Peyer's patch (tissue), 4 donors: ENCODE data around the gene DOLPP1.

Experiments used
- POLR2A ChIP-seq, 2 donors: fragments of 450-650 bp; IDR thresholded peaks; one replicate each; pipeline ENCODE4 v1.5.1; 2017; ENCODE audit warnings: antibody characterized with exemption in 2 of 2, mild to moderate bottlenecking in 2 of 2, moderate library complexity in 2 of 2
- TF ChIP-seq, protein P1 (sequence below), 6 experiments: fragments of 450-650 bp in 4 of 6; fragments of 200-600 bp in 2 of 6; sonication (generic) in 1 of 6; IDR thresholded peaks; one replicate each; pipeline ENCODE4 v1.5.1; 2017 to 2019; ENCODE audit warnings: antibody characterized with exemption in 6 of 6, mild to moderate bottlenecking in 3 of 6, moderate library complexity in 1 of 6

DNA sequence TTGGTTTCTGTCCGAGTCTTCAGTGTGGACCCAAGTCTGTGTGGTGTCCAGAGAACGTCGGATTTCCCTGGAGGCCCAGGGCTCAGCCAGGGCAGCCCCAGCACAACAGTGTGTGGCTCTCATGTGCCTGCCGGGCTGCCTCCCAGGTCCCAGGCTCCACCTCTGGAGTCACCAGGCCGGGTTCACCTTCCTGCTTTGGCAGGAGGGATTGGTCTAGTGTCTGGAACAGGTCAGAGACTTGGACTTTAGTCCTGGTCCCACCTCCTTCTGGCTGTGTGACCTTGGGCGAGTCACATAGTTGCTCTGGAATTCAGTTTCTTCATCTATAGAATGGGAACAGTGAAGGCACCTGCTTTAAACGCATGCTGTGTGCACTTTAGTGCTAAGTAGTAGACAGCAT lies 3.2 kb downstream of the DOLPP1 start:
- peak; percentile 33 to 75 for TF ChIP-seq POLR2A (IDR thresholded peaks at IDR 0.05)
- TF ChIP-seq, protein P1, sequence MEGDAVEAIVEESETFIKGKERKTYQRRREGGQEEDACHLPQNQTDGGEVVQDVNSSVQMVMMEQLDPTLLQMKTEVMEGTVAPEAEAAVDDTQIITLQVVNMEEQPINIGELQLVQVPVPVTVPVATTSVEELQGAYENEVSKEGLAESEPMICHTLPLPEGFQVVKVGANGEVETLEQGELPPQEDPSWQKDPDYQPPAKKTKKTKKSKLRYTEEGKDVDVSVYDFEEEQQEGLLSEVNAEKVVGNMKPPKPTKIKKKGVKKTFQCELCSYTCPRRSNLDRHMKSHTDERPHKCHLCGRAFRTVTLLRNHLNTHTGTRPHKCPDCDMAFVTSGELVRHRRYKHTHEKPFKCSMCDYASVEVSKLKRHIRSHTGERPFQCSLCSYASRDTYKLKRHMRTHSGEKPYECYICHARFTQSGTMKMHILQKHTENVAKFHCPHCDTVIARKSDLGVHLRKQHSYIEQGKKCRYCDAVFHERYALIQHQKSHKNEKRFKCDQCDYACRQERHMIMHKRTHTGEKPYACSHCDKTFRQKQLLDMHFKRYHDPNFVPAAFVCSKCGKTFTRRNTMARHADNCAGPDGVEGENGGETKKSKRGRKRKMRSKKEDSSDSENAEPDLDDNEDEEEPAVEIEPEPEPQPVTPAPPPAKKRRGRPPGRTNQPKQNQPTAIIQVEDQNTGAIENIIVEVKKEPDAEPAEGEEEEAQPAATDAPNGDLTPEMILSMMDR (IDR thresholded peaks at IDR 0.05), result no peak
